HG03439 (cell line): ENCODE results near the gene MAPK10.
A peak's percentile ranks its signal among the peaks of the same experiment; 100 is the strongest.
"Not testable (repeated sequence)": the region's sequence is repeated elsewhere in the genome, so short reads cannot be mapped to it uniquely, and the experiment has no call there.

ENCODE experiments used
- ATAC-seq: cut with Tn5 transposase; IDR thresholded peaks from one replicate; pipeline ENCODE4 v1.9.1; 2021; ENCODE audit warnings: mild to moderate bottlenecking, moderate library complexity; ENCODE audit not compliant: unreplicated experiment

Gene MAPK10

GRCh38 chr4:85995361-85995760 lies 364.5 kb downstream of the MAPK10 start:
- no peak for ATAC-seq

- no peak for ATAC-seq
These were observed 365.3 kb downstream of the MAPK10 start for GRCh38 chr4:85994576-85994975.

GRCh38 chr4:85993641-85994040 lies 366.2 kb downstream of the MAPK10 start:
- ATAC-seq: no peak

GRCh38 chr4:85986266-85986665 lies 373.6 kb downstream of the MAPK10 start:
- ATAC-seq: no peak

GRCh38 chr4:85979276-85979675 lies 380.6 kb downstream of the MAPK10 start:
- peak; percentile 51 for ATAC-seq

- no peak for ATAC-seq
These were observed 389.3 kb downstream of the MAPK10 start for GRCh38 chr4:85970535-85970934.

- ATAC-seq: no peak
These were observed 390.7 kb downstream of the MAPK10 start for GRCh38 chr4:85968945-85969819.

GRCh38 chr4:85967872-85968271 lies 392.0 kb downstream of the MAPK10 start:
- no peak for ATAC-seq

- no peak for ATAC-seq
These were observed 393.5 kb downstream of the MAPK10 start for GRCh38 chr4:85966373-85966772.

- ATAC-seq: no peak
These were observed 394.3 kb downstream of the MAPK10 start for GRCh38 chr4:85965529-85965928.

- ATAC-seq: not testable (repeated sequence)
These were observed 394.8 kb downstream of the MAPK10 start for GRCh38 chr4:85965017-85965416.

- no peak for ATAC-seq
These were observed 395.6 kb downstream of the MAPK10 start for GRCh38 chr4:85964298-85964697.

GRCh38 chr4:85963231-85963630 lies 396.6 kb downstream of the MAPK10 start:
- ATAC-seq: no peak

GRCh38 chr4:85961887-85962286 lies 398.0 kb downstream of the MAPK10 start:
- no peak for ATAC-seq

GRCh38 chr4:85956293-85956945 lies 403.4 kb downstream of the MAPK10 start:
- ATAC-seq: no peak

- ATAC-seq: no peak
These were observed 404.1 kb downstream of the MAPK10 start for GRCh38 chr4:85955620-85956292.

GRCh38 chr4:85953651-85954018 lies 406.2 kb downstream of the MAPK10 start:
- ATAC-seq: no peak

- no peak for ATAC-seq
These were observed 406.7 kb downstream of the MAPK10 start for GRCh38 chr4:85952972-85953650.

GRCh38 chr4:85952528-85952927 lies 407.3 kb downstream of the MAPK10 start:
- ATAC-seq: no peak

- no peak for ATAC-seq
These were observed 408.8 kb downstream of the MAPK10 start for GRCh38 chr4:85951099-85951498.

GRCh38 chr4:85946821-85947220 lies 413.0 kb downstream of the MAPK10 start:
- no peak for ATAC-seq
